T-helper 2 cell (primary cell): Measurements from ENCODE around the gene SLC2A6.

Source experiments
- DNase-seq, 5 experiments: peaks; one replicate each; pipeline versions ENCODE4 v3.0.0 to v3.0.0-alpha.2; 2012 to 2022

SLC2A6 gene

GRCh38 chr9:133430244-133430643 is 48.7 kb downstream of the SLC2A6 start:
- DNase-seq, result no peak

- DNase-seq, result no peak
Measured at GRCh38 chr9:133429641-133430161, 49.2 kb downstream of the SLC2A6 start.

GRCh38 chr9:133429214-133429613 is 49.7 kb downstream of the SLC2A6 start:
- no peak for DNase-seq

- no peak for DNase-seq
Measured at GRCh38 chr9:133428617-133429101, 50.2 kb downstream of the SLC2A6 start.

- DNase-seq, result no peak
Measured at GRCh38 chr9:133427658-133428348, 51.1 kb downstream of the SLC2A6 start.

- no peak for DNase-seq
Measured at GRCh38 chr9:133426011-133426410, 52.9 kb downstream of the SLC2A6 start.

- DNase-seq, result no peak
Measured at GRCh38 chr9:133425049-133425632, 53.8 kb downstream of the SLC2A6 start.

GRCh38 chr9:133424187-133424586 is 54.7 kb downstream of the SLC2A6 start:
- DNase-seq, result no peak

- DNase-seq, result no peak
Measured at GRCh38 chr9:133423216-133423615, 55.7 kb downstream of the SLC2A6 start.

GRCh38 chr9:133421615-133422542 is 57.0 kb downstream of the SLC2A6 start, which contains the start of gene ADAMTS13:
Gene ADAMTS13, plus strand, starts transcription at chr9:133422367. Its CDS starts 77 bp downstream, at chr9:133422444.
- peak in 3 of 5 experiments; percentile 13 to 71 (median 32) for DNase-seq
